OCI-LY7 (cell line): ENCODE data around the gene UBN1. TPM values are rescaled to one million over a fixed set of nuclear protein-coding genes. Genes with fewer than 3 reads are reported as not detected.

Source experiments
- BruUV-seq: library from RNA; stranded (reverse); fragments of 400-500 nt; replicated peaks from 2 replicates; lab custom pipeline; 2021; lab: Mats Ljungman, UMichigan
- CTCF ChIA-PET: fragments of 300-600 bp; sonication (Branson Sonifier 250); formaldehyde crosslinking; loops from one replicate; lab custom pipeline; 2022; ENCODE audit warnings: antibody characterized with exemption; ENCODE audit not compliant: unreplicated experiment; lab: Charles Lee
- POLR2A ChIA-PET: fragments of 300-600 bp; sonication (Branson Sonifier 250); formaldehyde crosslinking; loops from one replicate; lab custom pipeline; 2022; ENCODE audit warnings: antibody characterized with exemption; lab: Charles Lee
- DNase-seq: peaks from one replicate; pipeline ENCODE4 v3.0.0-alpha.2; 2015; ENCODE audit warnings: low spot score
- H2AFZ ChIP-seq: fragments of 200-600 bp; sonication (generic), shearing (Covaris generic); 2 replicates; pipeline ENCODE4 v1.6.1; 2014; ENCODE audit warnings: mild to moderate bottlenecking, antibody characterized with exemption, low read length, moderate library complexity
- H3K27ac ChIP-seq: fragments of 200-600 bp; sonication (generic); 2 replicates; pipeline ENCODE4 v1.5.1; 2014; ENCODE audit warnings: mixed run types, low read depth, mild to moderate bottlenecking, moderate library complexity, low read length, inconsistent platforms; ENCODE audit not compliant: poor library complexity, severe bottlenecking
- H3K36me3 ChIP-seq: fragments of 200-600 bp; sonication (generic); 2 replicates; pipeline ENCODE4 v1.6.1; 2014; ENCODE audit warnings: mild to moderate bottlenecking, antibody characterized with exemption, low read length, moderate library complexity, mixed read lengths; ENCODE audit not compliant: insufficient read depth
- H3K4me1 ChIP-seq: fragments of 200-600 bp; sonication (generic); 2 replicates; pipeline ENCODE4 v1.5.1; 2014; ENCODE audit warnings: mild to moderate bottlenecking, low read length; ENCODE audit not compliant: insufficient read depth, poor library complexity, severe bottlenecking
- H3K4me2 ChIP-seq: fragments of 200-600 bp; sonication (generic); 2 replicates; pipeline ENCODE4 v1.6.1; 2014; ENCODE audit warnings: mild to moderate bottlenecking, low read length
- H3K4me3 ChIP-seq: fragments of 200-600 bp; sonication (generic); 2 replicates; pipeline ENCODE4 v1.5.1; 2014; ENCODE audit warnings: mild to moderate bottlenecking, low read depth, low read length; ENCODE audit not compliant: poor library complexity, severe bottlenecking
- H3K79me2 ChIP-seq: fragments of 200-600 bp; sonication (generic); 2 replicates; pipeline ENCODE4 v1.6.1; 2016; ENCODE audit warnings: low read depth, mild to moderate bottlenecking, low read length, moderate library complexity, mixed read lengths; ENCODE audit not compliant: insufficient read depth
- H3K9me2 ChIP-seq: fragments of 200-600 bp; sonication (generic); 2 replicates; pipeline ENCODE4 v1.6.1; 2016; ENCODE audit warnings: mild to moderate bottlenecking, low read length, mixed read lengths; ENCODE audit not compliant: insufficient read depth
- H3K9me3 ChIP-seq: fragments of 200-600 bp; sonication (generic); 2 replicates; pipeline ENCODE4 v1.6.1; 2014; ENCODE audit warnings: mild to moderate bottlenecking, mixed run types, low read length, mixed read lengths
- H4K20me1 ChIP-seq: fragments of 200-600 bp; sonication (generic); 2 replicates; pipeline ENCODE4 v1.6.1; 2014; ENCODE audit warnings: mild to moderate bottlenecking, antibody characterized with exemption, low read length, moderate library complexity, mixed read lengths; ENCODE audit not compliant: insufficient read depth
- CTCF ChIP-seq: fragments of 200-600 bp; sonication (generic); conservative IDR thresholded peaks from 2 replicates; pipeline ENCODE4 v1.5.1; 2014; ENCODE audit warnings: mild to moderate bottlenecking, antibody characterized with exemption, low read length, moderate library complexity, mixed read lengths
- EZH2phosphoT487 ChIP-seq: fragments of 200-600 bp; sonication (generic); IDR thresholded peaks from 2 replicates; pipeline ENCODE4 v1.6.1; 2018; ENCODE audit warnings: low read depth, borderline replicate concordance, mild to moderate bottlenecking, mixed run types, antibody characterized with exemption, low read length, moderate library complexity, mixed read lengths
- intact Hi-C: fragments of 100-400 bp; cut with micrococcal nuclease; formaldehyde crosslinking; loops from one replicate; pipeline ENCODE4 v1.10.0; 2022; ENCODE audit not compliant: unreplicated experiment
- total RNA-seq, 2 experiments: library from RNA; depleted of rRNA in 1 of 2; stranded (reverse); fragments of >200 nt in 1 of 2; shearing (Covaris generic) in 1 of 2; gene quantifications; 2 replicates each; pipeline ENCODE4 v1.2.3, GENCODE V29; 2014 to 2022

UBN1 gene
- total RNA-seq, 2 experiments from 2014 or later: 37.2 to 53.0 TPM

GRCh38 chr16:4891097-4891885 is 44.0 kb downstream of the UBN1 start:
- H3K27ac ChIP-seq: no peak overlapping the region
- ChIA-PET CTCF (no interaction called here), POLR2A (no interaction called here)
- H3K36me3 ChIP-seq: no peaks in the 10 kb centered on the region; the same call in 1 of the 2 replicates
- no peak overlapping the region for H2AFZ ChIP-seq
- no peak overlapping the region for H3K4me3 ChIP-seq
- intact Hi-C loops: no loop called here
- H4K20me1 ChIP-seq: no peaks in the 10 kb centered on the region
- BruUV-seq: no TSS peak
- H3K9me2 ChIP-seq: no peaks in the 10 kb centered on the region
- no peaks in the 10 kb centered on the region for H3K4me1 ChIP-seq
- H3K79me2 ChIP-seq: no peaks in the 10 kb centered on the region
- TF ChIP-seq EZH2phosphoT487 (no peak), CTCF (no peak)
- DNase-seq: no peak
- H3K9me3 ChIP-seq: no peaks in the 10 kb centered on the region
- no peak overlapping the region for H3K4me2 ChIP-seq

- Histone ChIP-seq H3K36me3 (no peaks in the 10 kb centered on the region), H3K79me2 (no peaks in the 10 kb centered on the region), H3K4me1 (no peaks in the 10 kb centered on the region), H3K4me2 (no peak overlapping the region), H3K4me3 (no peak overlapping the region), H3K9me3 (no peaks in the 10 kb centered on the region), H3K9me2 (no peaks in the 10 kb centered on the region), H3K27ac (no peak overlapping the region), H2AFZ (no peak overlapping the region), H4K20me1 (no peaks in the 10 kb centered on the region)
- no peak for DNase-seq
- intact Hi-C loops: no loop called here
- CTCF ChIA-PET: no interaction called here
- no peak for TF ChIP-seq CTCF
- no peak for TF ChIP-seq EZH2phosphoT487
- POLR2A ChIA-PET: no interaction called here
- BruUV-seq: no TSS peak
Observed at GRCh38 chr16:4891886-4892216, 44.6 kb downstream of the UBN1 start.

GRCh38 chr16:4892361-4893102 is 45.3 kb downstream of the UBN1 start:
- DNase-seq: no peak
- H3K9me3 ChIP-seq: no peaks in the 10 kb centered on the region
- H3K4me2 ChIP-seq: no peak overlapping the region
- no peaks in the 10 kb centered on the region for H3K79me2 ChIP-seq
- no peak overlapping the region for H3K4me3 ChIP-seq
- H2AFZ ChIP-seq: no peak overlapping the region
- intact Hi-C loops: no loop called here
- no peaks in the 10 kb centered on the region for H3K36me3 ChIP-seq
- no peaks in the 10 kb centered on the region for H4K20me1 ChIP-seq
- H3K27ac ChIP-seq: no peak overlapping the region
- no peaks in the 10 kb centered on the region for H3K9me2 ChIP-seq
- TF ChIP-seq EZH2phosphoT487: no peak
- TF ChIP-seq CTCF: no peak
- ChIA-PET CTCF (no interaction called here), POLR2A (no interaction called here)
- BruUV-seq: no TSS peak
- H3K4me1 ChIP-seq: no peaks in the 10 kb centered on the region
